CD4-positive, alpha-beta T cell (primary cell): ENCODE data around the gene SLMAP. TPM values are rescaled to one million over a fixed set of nuclear protein-coding genes. Genes with fewer than 3 reads are reported as not detected.

Source experiments
- ATAC-seq: fragments of 200-7000 bp; cut with Tn5 transposase; one replicate; pipeline ENCODE4 v1.10.0; 2022; ENCODE audit warnings: mild to moderate bottlenecking; ENCODE audit not compliant: poor library complexity
- CTCF ChIA-PET: fragments of 350-600 bp; sonication (Branson Sonifier 250); formaldehyde crosslinking; loops from one replicate; lab custom pipeline; 2021; ENCODE audit warnings: antibody characterized with exemption, inconsistent platforms; lab: Charles Lee
- POLR2A ChIA-PET: fragments of 350-600 bp; sonication (Branson Sonifier 250); formaldehyde crosslinking; loops from one replicate; lab custom pipeline; 2021; ENCODE audit warnings: antibody characterized with exemption, inconsistent platforms; lab: Charles Lee
- DNase-seq, 14 experiments: peaks; one replicate each; pipeline ENCODE4 v3.0.0-alpha.2; 2013 to 2020; ENCODE audit warnings: mixed read lengths in 2 of 14
- H3K27ac ChIP-seq, 2 donors: one replicate each; pipeline versions ENCODE4 v1.5.1 to v1.7.0; 2013; ENCODE audit warnings: low read length in 2 of 2, low read depth in 1 of 2, mild to moderate bottlenecking in 1 of 2
- H3K27me3 ChIP-seq, 2 experiments: 1 replicate in 1 of 2; 2 replicates in 1 of 2; pipeline versions ENCODE4 v1.6.1 to v1.7.0; 2013; ENCODE audit warnings: low read length in 2 of 2, control low read depth in 1 of 2, mild to moderate bottlenecking in 1 of 2, moderate library complexity in 1 of 2; ENCODE audit not compliant: insufficient read depth in 2 of 2, control insufficient read depth in 1 of 2
- H3K36me3 ChIP-seq: one replicate; pipeline ENCODE4 v1.6.1; 2013; ENCODE audit warnings: low read length, control low read depth; ENCODE audit not compliant: insufficient read depth
- H3K4me1 ChIP-seq: one replicate; pipeline ENCODE4 v1.6.1; 2013; ENCODE audit warnings: low read length, control low read depth; ENCODE audit not compliant: insufficient read depth
- H3K4me3 ChIP-seq: one replicate; pipeline ENCODE4 v1.5.1; 2013; ENCODE audit warnings: mild to moderate bottlenecking, low read length, moderate library complexity
- H3K9me3 ChIP-seq, 2 experiments: 1 replicate in 1 of 2; 2 replicates in 1 of 2; pipeline versions ENCODE4 v1.6.1 to v1.7.0; 2013; ENCODE audit warnings: low read length in 2 of 2, mild to moderate bottlenecking in 2 of 2, control low read depth in 1 of 2, moderate library complexity in 1 of 2; ENCODE audit not compliant: control insufficient read depth in 1 of 2, insufficient read depth in 1 of 2
- H3K27ac Mint-ChIP-seq: one replicate; pipeline ENCODE4 v1.8.0; 2020; ENCODE audit warnings: mixed read lengths
- H3K27me3 Mint-ChIP-seq: one replicate; pipeline ENCODE4 v1.8.0; 2021; ENCODE audit warnings: mixed read lengths
- H3K36me3 Mint-ChIP-seq: one replicate; pipeline ENCODE4 v1.8.0; 2021; ENCODE audit warnings: low read depth, mixed read lengths
- H3K4me1 Mint-ChIP-seq: one replicate; pipeline ENCODE4 v1.8.0; 2021; ENCODE audit warnings: low read depth, mixed read lengths
- H3K4me3 Mint-ChIP-seq: one replicate; pipeline ENCODE4 v1.8.0; 2020; ENCODE audit warnings: mild to moderate bottlenecking, mixed read lengths
- H3K9me3 Mint-ChIP-seq: one replicate; pipeline ENCODE4 v1.8.0; 2020; ENCODE audit warnings: mixed read lengths
- intact Hi-C, 2 experiments: fragments of 100-400 bp; cut with DNase I in 1 of 2; cut with micrococcal nuclease in 1 of 2; formaldehyde crosslinking; loops; one replicate each; pipeline versions ENCODE4 v1.15.1 to v1.9.0; 2023 to 2025; cut with DNase I, micrococcal nuclease
- total RNA-seq, 174 experiments: library from RNA in 2 of 174; stranded (reverse) in 2 of 174; gene quantifications; one replicate each; pipeline ENCODE4 v1.2.3 and lab custom pipeline; 2021 to 2026
- TF ChIP-seq, protein P1 (sequence below): fragments of 200-600 bp; IDR thresholded peaks from one replicate; pipeline ENCODE4 v1.8.0; 2022; ENCODE audit warnings: antibody characterized with exemption, mild to moderate bottlenecking

The SLMAP gene
- total RNA-seq, 2 experiments from 2014 or later, result 51.3 to 52.2 TPM

GRCh38 chr3:57956833-57957174 lies 200.7 kb downstream of the SLMAP start:
- H3K4me3 ChIP-seq, result no peak overlapping the region
- TF ChIP-seq, protein P1, sequence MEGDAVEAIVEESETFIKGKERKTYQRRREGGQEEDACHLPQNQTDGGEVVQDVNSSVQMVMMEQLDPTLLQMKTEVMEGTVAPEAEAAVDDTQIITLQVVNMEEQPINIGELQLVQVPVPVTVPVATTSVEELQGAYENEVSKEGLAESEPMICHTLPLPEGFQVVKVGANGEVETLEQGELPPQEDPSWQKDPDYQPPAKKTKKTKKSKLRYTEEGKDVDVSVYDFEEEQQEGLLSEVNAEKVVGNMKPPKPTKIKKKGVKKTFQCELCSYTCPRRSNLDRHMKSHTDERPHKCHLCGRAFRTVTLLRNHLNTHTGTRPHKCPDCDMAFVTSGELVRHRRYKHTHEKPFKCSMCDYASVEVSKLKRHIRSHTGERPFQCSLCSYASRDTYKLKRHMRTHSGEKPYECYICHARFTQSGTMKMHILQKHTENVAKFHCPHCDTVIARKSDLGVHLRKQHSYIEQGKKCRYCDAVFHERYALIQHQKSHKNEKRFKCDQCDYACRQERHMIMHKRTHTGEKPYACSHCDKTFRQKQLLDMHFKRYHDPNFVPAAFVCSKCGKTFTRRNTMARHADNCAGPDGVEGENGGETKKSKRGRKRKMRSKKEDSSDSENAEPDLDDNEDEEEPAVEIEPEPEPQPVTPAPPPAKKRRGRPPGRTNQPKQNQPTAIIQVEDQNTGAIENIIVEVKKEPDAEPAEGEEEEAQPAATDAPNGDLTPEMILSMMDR, result no peak
- no peak for DNase-seq
- Mint-ChIP-seq H3K4me3 (no peak overlapping the region), H3K4me1 (no peaks in the 10 kb centered on the region), H3K27ac (no peak overlapping the region), H3K27me3 (no peaks in the 10 kb centered on the region), H3K9me3 (no peaks in the 10 kb centered on the region), H3K36me3 (no peaks in the 10 kb centered on the region)
- no peaks in the 10 kb centered on the region for H3K36me3 ChIP-seq
- POLR2A ChIA-PET, result no interaction called here
- no peaks in the 10 kb centered on the region for H3K9me3 ChIP-seq
- no peak overlapping the region for H3K27ac ChIP-seq
- intact Hi-C loops, result no loop called here
- no peak for ATAC-seq
- peaks cover 6% of the 10 kb centered on the region for H3K4me1 ChIP-seq
- CTCF ChIA-PET, result no interaction called here
- H3K27me3 ChIP-seq, result no peaks in the 10 kb centered on the region

GRCh38 chr3:57957824-57958223 lies 201.7 kb downstream of the SLMAP start:
- no peaks in the 10 kb centered on the region for H3K36me3 Mint-ChIP-seq
- Histone ChIP-seq H3K4me1 (peaks cover 6% of the 10 kb centered on the region), H3K36me3 (no peaks in the 10 kb centered on the region), H3K4me3 (no peak overlapping the region), H3K9me3 (no peaks in the 10 kb centered on the region), H3K27me3 (no peaks in the 10 kb centered on the region), H3K27ac (no peak overlapping the region)
- H3K9me3 Mint-ChIP-seq, result no peaks in the 10 kb centered on the region
- H3K4me1 Mint-ChIP-seq, result no peaks in the 10 kb centered on the region
- POLR2A ChIA-PET, result no interaction called here
- H3K27ac Mint-ChIP-seq, result no peak overlapping the region
- intact Hi-C loops, result no loop called here
- TF ChIP-seq, protein P1, result no peak
- DNase-seq, result no peak
- H3K4me3 Mint-ChIP-seq, result no peak overlapping the region
- no peaks in the 10 kb centered on the region for H3K27me3 Mint-ChIP-seq
- CTCF ChIA-PET, result interaction anchor here (0.6 kb wide), 1 partner anchor 244 kb away, joined by 3 read pairs; no protein-coding TSS in a partner anchor
- ATAC-seq, result no peak

GRCh38 chr3:57958642-57959422 lies 202.7 kb downstream of the SLMAP start:
- Mint-ChIP-seq H3K4me3 (no peak overlapping the region), H3K36me3 (no peaks in the 10 kb centered on the region)

More at GRCh38 chr3:57958642-57959422, 202.7 kb downstream of the SLMAP start:
- H3K36me3 ChIP-seq, result no peaks in the 10 kb centered on the region
- TF ChIP-seq, protein P1, result no peak
- CTCF ChIA-PET, result no interaction called here
- Mint-ChIP-seq H3K27me3 (no peaks in the 10 kb centered on the region), H3K27ac (no peak overlapping the region), H3K4me1 (no peaks in the 10 kb centered on the region), H3K9me3 (no peaks in the 10 kb centered on the region)
- H3K27me3 ChIP-seq, result no peaks in the 10 kb centered on the region
- no peak overlapping the region for H3K27ac ChIP-seq
- H3K4me3 ChIP-seq, result no peak overlapping the region
- DNase-seq, result peak in 1 of 14 experiments; percentile 31
- no peak for ATAC-seq
- intact Hi-C loops, result no loop called here
- POLR2A ChIA-PET, result no interaction called here
- H3K9me3 ChIP-seq, result no peaks in the 10 kb centered on the region
- H3K4me1 ChIP-seq, result peaks cover 6% of the 10 kb centered on the region
